ENCODE results near the gene CRACR2B.

CRACR2B gene

GRCh38 chr11:811446-812245 lies 16.1 kb upstream of the CRACR2B start:
- no peak for DNase-seq

GRCh38 chr11:812390-812789 lies 15.3 kb upstream of the CRACR2B start:
- no peak for DNase-seq

- DNase-seq, result no peak
Measured at GRCh38 chr11:813072-813455, 14.7 kb upstream of the CRACR2B start.

- no peak for DNase-seq
Measured at GRCh38 chr11:813456-814096, 14.1 kb upstream of the CRACR2B start.

- DNase-seq, result no peak
Measured at GRCh38 chr11:815675-816432, 11.9 kb upstream of the CRACR2B start.

- DNase-seq, result no peak
Measured at GRCh38 chr11:816433-816779, 11.3 kb upstream of the CRACR2B start.

GRCh38 chr11:818396-819128 lies 9.2 kb upstream of the CRACR2B start, which contains the start of gene PNPLA2:
Gene PNPLA2, plus strand, starts transcription at chr11:818914. Its CDS starts 805 bp downstream, at chr11:819719.
- DNase-seq, result no peak

- DNase-seq, result peak; percentile 77
Measured at GRCh38 chr11:819129-819931, 8.4 kb upstream of the CRACR2B start.

- DNase-seq, result peak; percentile 65
Measured at GRCh38 chr11:819943-820649, 7.6 kb upstream of the CRACR2B start.

GRCh38 chr11:820655-821511 lies 6.8 kb upstream of the CRACR2B start:
- DNase-seq, result no peak

- no peak for DNase-seq
Measured at GRCh38 chr11:821512-822371, 6.0 kb upstream of the CRACR2B start.

- DNase-seq, result no peak
Measured at GRCh38 chr11:823441-824291, 4.1 kb upstream of the CRACR2B start.

GRCh38 chr11:824292-824880 lies 3.3 kb upstream of the CRACR2B start:
- DNase-seq, result no peak

GRCh38 chr11:824942-825341 lies 2.8 kb upstream of the CRACR2B start:
- no peak for DNase-seq

- no peak for DNase-seq
Measured at GRCh38 chr11:825366-826226, 2.1 kb upstream of the CRACR2B start.

- no peak for DNase-seq
Measured at GRCh38 chr11:826227-826621, 1.5 kb upstream of the CRACR2B start.

- no peak for DNase-seq
Measured at GRCh38 chr11:826836-827145, 928 bp upstream of the CRACR2B start.

All from NCI-H1048 (cell line).